ENCODE data around the gene ARHGEF18.
"Not testable (repeated sequence)": the region's sequence is repeated elsewhere in the genome, so short reads cannot be mapped to it uniquely, and the experiment has no call there.

Gene ARHGEF18

GRCh38 chr19:7346997-7347396 lies 1.7 kb upstream of the ARHGEF18 start:
- not testable (repeated sequence) for DNase-seq (ENCODE audit: low read depth in 3 of 3)

GRCh38 chr19:7349231-7349591 lies 474 bp downstream of the ARHGEF18 start:
- DNase-seq (ENCODE audit: low read depth in 3 of 3): no peak

- no peak for DNase-seq (ENCODE audit: low read depth in 3 of 3)
Measured at GRCh38 chr19:7349961-7350711, 1.4 kb downstream of the ARHGEF18 start.

GRCh38 chr19:7351861-7352260 lies 3.1 kb downstream of the ARHGEF18 start:
- no peak for DNase-seq (ENCODE audit: low read depth in 3 of 3)

GRCh38 chr19:7355151-7355820 lies 6.5 kb downstream of the ARHGEF18 start:
- no peak for DNase-seq (ENCODE audit: low read depth in 3 of 3)

- no peak for DNase-seq (ENCODE audit: low read depth in 3 of 3)
Measured at GRCh38 chr19:7355871-7356270, 7.1 kb downstream of the ARHGEF18 start.

GRCh38 chr19:7356899-7357627 lies 8.3 kb downstream of the ARHGEF18 start:
- no peak for DNase-seq (ENCODE audit: low read depth in 3 of 3)

GRCh38 chr19:7358102-7358597 lies 9.4 kb downstream of the ARHGEF18 start:
- no peak for DNase-seq (ENCODE audit: low read depth in 3 of 3)

- no peak for DNase-seq (ENCODE audit: low read depth in 3 of 3)
Measured at GRCh38 chr19:7360393-7360984, 11.8 kb downstream of the ARHGEF18 start.

DNA sequence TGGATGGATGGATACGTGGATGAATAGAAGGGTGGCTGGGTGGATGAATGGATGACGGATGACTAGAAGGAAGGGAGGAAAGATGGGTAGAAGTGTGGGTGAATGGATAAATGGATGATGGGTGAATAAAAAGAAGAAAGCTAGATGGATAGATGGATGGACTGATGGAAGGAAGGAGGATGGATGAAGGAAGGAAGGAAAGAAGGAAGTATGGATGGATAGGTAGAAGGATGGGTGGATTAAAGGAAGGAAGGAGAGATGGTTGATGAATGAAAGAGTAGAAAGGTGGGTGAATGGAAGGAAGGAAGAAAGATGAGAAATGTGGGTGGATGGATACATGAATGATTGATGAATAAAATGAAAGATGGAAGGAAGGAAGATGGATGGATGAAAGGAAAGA lies 14.5 kb downstream of the ARHGEF18 start:
- DNase-seq (ENCODE audit: low read depth in 3 of 3): no peak

GRCh38 chr19:7366701-7367420 lies 18.1 kb downstream of the ARHGEF18 start:
- DNase-seq (ENCODE audit: low read depth in 3 of 3): no peak

DNA sequence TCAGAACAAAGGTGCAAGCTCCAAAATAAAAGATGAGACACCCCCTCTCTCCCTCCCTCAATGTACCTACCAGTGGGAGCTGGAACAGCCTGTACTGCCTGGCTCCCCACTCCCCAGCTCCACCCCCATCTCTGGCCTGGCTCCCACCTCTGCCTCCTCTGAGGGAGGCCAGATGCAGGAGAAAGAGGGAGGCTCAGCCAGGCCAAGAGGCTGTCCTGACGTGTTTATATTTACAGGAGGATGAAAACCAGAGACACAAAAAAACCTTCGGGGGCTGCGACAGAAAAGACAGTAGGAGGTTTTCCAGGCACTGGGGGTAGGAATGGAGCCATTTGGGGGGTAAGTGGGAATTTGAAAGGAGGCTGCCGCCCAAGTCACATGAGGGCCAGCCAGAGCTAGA lies 19.7 kb downstream of the ARHGEF18 start:
- DNase-seq (ENCODE audit: low read depth in 3 of 3): no peak

DNA sequence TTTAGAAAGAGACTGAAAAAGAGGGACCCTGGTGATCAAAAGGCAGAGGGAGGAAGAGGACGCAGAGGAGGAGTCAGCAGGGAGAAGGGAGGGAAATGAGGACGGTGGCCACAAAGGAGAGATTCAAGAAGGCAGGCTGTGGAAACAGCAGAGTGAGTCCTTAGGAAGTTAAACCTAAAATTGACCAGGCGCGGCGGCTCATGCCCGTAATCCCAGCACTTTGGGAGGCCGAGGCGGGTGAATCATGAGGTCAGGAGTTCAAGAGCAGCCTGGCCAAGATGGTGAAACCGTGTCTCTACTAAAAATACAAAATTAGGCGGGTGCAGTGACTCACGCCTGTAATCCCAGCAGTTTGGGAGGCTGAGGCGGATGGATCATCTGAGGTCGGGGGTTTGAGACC lies 20.1 kb downstream of the ARHGEF18 start:
- not testable (repeated sequence) for DNase-seq (ENCODE audit: low read depth in 3 of 3)

GRCh38 chr19:7370546-7370945 lies 21.8 kb downstream of the ARHGEF18 start:
- DNase-seq (ENCODE audit: low read depth in 3 of 3): no peak

- DNase-seq (ENCODE audit: low read depth in 3 of 3): no peak
Measured at GRCh38 chr19:7371001-7371400, 22.3 kb downstream of the ARHGEF18 start.

DNA sequence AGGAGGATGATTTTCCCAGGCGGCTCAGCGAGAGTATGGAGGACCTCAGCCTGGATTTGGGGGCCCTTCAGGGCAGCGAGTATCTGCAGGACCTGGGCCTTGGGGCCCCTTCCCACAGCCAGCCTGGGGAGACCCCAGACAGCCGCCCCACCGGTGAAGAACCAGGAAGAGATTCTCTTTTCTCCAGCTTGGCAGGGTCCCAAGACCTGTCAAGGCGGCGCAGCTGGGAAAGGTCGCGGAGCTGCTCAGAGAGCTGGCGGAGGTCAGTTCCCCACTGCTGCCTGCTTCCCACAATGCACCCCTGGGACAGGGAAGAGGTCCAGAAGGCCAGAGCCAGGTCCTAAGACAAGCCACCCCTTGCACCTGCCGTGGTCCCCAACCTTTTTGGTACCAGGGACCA lies 24.1 kb downstream of the ARHGEF18 start:
- DNase-seq (ENCODE audit: low read depth in 3 of 3): no peak

DNA sequence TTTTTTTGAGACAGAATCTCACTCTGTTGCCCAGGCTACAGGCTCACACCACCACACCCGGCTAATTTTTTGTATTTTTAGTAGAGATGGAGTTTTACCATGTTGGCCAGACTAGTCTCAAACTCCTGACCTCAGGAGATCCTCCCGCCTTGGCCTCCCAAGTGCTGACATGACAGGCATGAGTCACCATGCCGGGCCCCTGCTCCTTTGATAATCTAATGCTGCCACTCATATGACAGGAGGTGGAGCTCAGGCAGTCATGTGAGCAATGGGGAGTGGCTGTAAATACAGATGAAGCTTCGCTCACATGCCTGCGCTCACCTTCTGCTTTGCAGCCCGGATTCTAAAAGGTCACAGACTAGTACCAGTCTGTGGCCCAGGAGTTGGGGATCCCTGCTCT lies 25.1 kb downstream of the ARHGEF18 start:
- DNase-seq (ENCODE audit: low read depth in 3 of 3): no peak

GRCh38 chr19:7376151-7376852 lies 27.6 kb downstream of the ARHGEF18 start:
- DNase-seq (ENCODE audit: low read depth in 3 of 3): no peak

DNA sequence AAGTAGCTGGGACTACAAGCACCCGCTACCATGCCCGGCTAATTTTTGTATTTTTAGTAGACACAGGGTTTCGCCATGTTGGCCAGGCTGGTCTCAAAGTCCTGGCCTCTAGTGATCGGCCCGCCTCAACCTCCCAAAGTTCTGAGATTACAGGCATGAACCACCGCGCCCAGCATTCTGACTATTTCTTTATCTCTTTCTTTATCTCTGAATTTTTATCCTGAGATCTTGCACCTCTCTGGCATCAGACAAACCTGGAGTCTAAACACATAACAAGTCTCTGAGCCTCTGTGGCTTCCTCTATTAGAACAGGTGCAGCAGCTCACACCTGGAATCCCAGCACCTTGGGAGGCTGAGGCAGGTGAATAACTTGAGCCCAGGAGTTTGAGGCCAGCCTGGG lies 28.5 kb downstream of the ARHGEF18 start:
- DNase-seq (ENCODE audit: low read depth in 3 of 3): no peak

DNA sequence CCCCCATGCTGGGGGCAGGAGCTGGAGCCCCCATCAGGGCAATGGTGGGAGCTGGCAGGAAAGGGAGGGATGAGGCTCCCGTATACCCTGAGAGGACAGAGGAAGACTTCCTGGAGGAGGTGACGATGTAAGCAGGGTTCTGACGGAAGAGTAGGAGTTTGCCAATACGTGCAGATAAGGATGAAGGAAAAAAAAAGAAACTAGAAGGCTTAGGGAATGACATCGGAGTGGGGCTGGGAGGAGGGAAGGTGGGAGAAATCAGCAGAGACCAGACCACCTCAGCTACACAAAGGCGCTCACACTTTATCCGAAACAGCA lies 32.3 kb downstream of the ARHGEF18 start:
- no peak for DNase-seq (ENCODE audit: low read depth in 3 of 3)

GRCh38 chr19:7382694-7383093 lies 34.0 kb downstream of the ARHGEF18 start:
- no peak for DNase-seq (ENCODE audit: low read depth in 3 of 3)
